Transverse colon (tissue), 4 donors: ENCODE data around the gene SMIM27.

Experiments
- POLR2AphosphoS5 ChIP-seq, 3 donors: sonication (generic); formaldehyde crosslinking; IDR thresholded peaks; one replicate each; pipeline ENCODE4 v1.6.1; 2016; ENCODE audit warnings: antibody characterized with exemption in 3 of 3
- TF ChIP-seq, protein P1 (sequence below), 5 experiments: fragments of 200-600 bp in 3 of 5; fragments of 450-650 bp in 2 of 5; sonication (generic) in 3 of 5; IDR thresholded peaks; 1 replicate in 2 of 5; 2 replicates in 3 of 5; pipeline ENCODE4 v1.5.1; 2016 to 2017; ENCODE audit warnings: antibody characterized with exemption in 5 of 5, inconsistent platforms in 3 of 5, mild to moderate bottlenecking in 2 of 5, moderate library complexity in 1 of 5

- TF ChIP-seq POLR2AphosphoS5 (IDR thresholded peaks at IDR 0.05) = no peak
- TF ChIP-seq, protein P1, sequence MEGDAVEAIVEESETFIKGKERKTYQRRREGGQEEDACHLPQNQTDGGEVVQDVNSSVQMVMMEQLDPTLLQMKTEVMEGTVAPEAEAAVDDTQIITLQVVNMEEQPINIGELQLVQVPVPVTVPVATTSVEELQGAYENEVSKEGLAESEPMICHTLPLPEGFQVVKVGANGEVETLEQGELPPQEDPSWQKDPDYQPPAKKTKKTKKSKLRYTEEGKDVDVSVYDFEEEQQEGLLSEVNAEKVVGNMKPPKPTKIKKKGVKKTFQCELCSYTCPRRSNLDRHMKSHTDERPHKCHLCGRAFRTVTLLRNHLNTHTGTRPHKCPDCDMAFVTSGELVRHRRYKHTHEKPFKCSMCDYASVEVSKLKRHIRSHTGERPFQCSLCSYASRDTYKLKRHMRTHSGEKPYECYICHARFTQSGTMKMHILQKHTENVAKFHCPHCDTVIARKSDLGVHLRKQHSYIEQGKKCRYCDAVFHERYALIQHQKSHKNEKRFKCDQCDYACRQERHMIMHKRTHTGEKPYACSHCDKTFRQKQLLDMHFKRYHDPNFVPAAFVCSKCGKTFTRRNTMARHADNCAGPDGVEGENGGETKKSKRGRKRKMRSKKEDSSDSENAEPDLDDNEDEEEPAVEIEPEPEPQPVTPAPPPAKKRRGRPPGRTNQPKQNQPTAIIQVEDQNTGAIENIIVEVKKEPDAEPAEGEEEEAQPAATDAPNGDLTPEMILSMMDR (IDR thresholded peaks at IDR 0.05) = no peak
Observed at GRCh38 chr9:32526707-32527048, 25.4 kb upstream of the SMIM27 start.
